PC-3 (cell line): Measurements from ENCODE around the gene PRR5L. TPM values are rescaled to one million over a fixed set of nuclear protein-coding genes. Genes with fewer than 3 reads are reported as not detected.

Experiments
- ATAC-seq: fragments of 200-7000 bp; cut with Tn5 transposase; 2 replicates; pipeline ENCODE4 v1.9.1; 2020; ENCODE audit warnings: mild to moderate bottlenecking, moderate library complexity
- BruUV-seq: library from RNA; stranded (reverse); fragments of 400-500 nt; replicated peaks from 2 replicates; lab custom pipeline; 2021; lab: Mats Ljungman, UMichigan
- CTCF ChIA-PET: fragments of 300-600 bp; sonication (Branson Sonifier 250); formaldehyde crosslinking; loops from one replicate; lab custom pipeline; 2022; ENCODE audit warnings: antibody characterized with exemption; lab: Charles Lee
- POLR2A ChIA-PET: fragments of 300-600 bp; sonication (Branson Sonifier 250); formaldehyde crosslinking; loops from one replicate; lab custom pipeline; 2022; ENCODE audit warnings: antibody characterized with exemption; ENCODE audit not compliant: unreplicated experiment; lab: Charles Lee
- DNase-seq: peaks from one replicate; pipeline ENCODE4 v3.0.0-alpha.2; 2015
- H2AFZ ChIP-seq: fragments of 300-600 bp; sonication (generic); 2 replicates; pipeline ENCODE4 v1.6.0; 2016; ENCODE audit warnings: antibody characterized with exemption, low read length
- H3F3A ChIP-seq: fragments of 300-600 bp; sonication (generic); one replicate; pipeline ENCODE4 v1.6.0; 2017; ENCODE audit warnings: antibody characterized with exemption, low read length, control low read depth, mild to moderate bottlenecking; ENCODE audit not compliant: unreplicated experiment
- H3K27ac ChIP-seq: fragments of 300-600 bp; sonication (generic); 2 replicates; pipeline ENCODE4 v1.5.1; 2016; ENCODE audit warnings: mild to moderate bottlenecking, low read length
- H3K27me3 ChIP-seq: fragments of 300-600 bp; sonication (generic); 2 replicates; pipeline ENCODE4 v1.6.1; 2016; ENCODE audit warnings: low read length, mixed read lengths
- H3K36me3 ChIP-seq: fragments of 300-600 bp; sonication (generic); 2 replicates; pipeline ENCODE4 v1.6.1; 2016; ENCODE audit warnings: low read depth, mixed run types, low read length, mixed read lengths
- H3K4me1 ChIP-seq: fragments of 300-600 bp; sonication (generic); 2 replicates; pipeline ENCODE4 v1.5.1; 2016; ENCODE audit warnings: low read length; ENCODE audit not compliant: insufficient read depth
- H3K4me2 ChIP-seq: fragments of 300-600 bp; sonication (generic); 2 replicates; pipeline ENCODE4 v1.6.0; 2016; ENCODE audit warnings: low read length
- H3K4me3 ChIP-seq: fragments of 300-600 bp; sonication (generic); 2 replicates; pipeline ENCODE4 v1.5.1; 2016; ENCODE audit warnings: mild to moderate bottlenecking, low read length, mixed read lengths
- H3K79me2 ChIP-seq: fragments of 300-600 bp; sonication (generic); 2 replicates; pipeline ENCODE4 v1.6.1; 2017; ENCODE audit warnings: low read length, mixed read lengths
- H3K9ac ChIP-seq: fragments of 300-600 bp; sonication (generic); 2 replicates; pipeline ENCODE4 v1.6.0; 2016; ENCODE audit warnings: mild to moderate bottlenecking, low read length
- H3K9me2 ChIP-seq: fragments of 300-600 bp; sonication (generic); replicated peaks from 2 replicates; pipeline ENCODE4 v1.6.1; 2016; ENCODE audit warnings: mixed run types, low read length, mixed read lengths
- H3K9me3 ChIP-seq: fragments of 300-600 bp; sonication (generic); 2 replicates; pipeline ENCODE4 v1.6.1; 2016; ENCODE audit warnings: low read length, mixed read lengths
- H4K20me1 ChIP-seq: fragments of 300-600 bp; sonication (generic); 2 replicates; pipeline ENCODE4 v1.6.1; 2016; ENCODE audit warnings: low read length, mixed read lengths
- CTCF ChIP-seq: fragments of 300-600 bp; sonication (generic); conservative IDR thresholded peaks from 2 replicates; pipeline ENCODE4 v1.5.1; 2017; ENCODE audit warnings: antibody characterized with exemption, low read depth, mild to moderate bottlenecking, low read length
- EZH2 ChIP-seq: fragments of 300-600 bp; sonication (generic); IDR thresholded peaks from one replicate; pipeline ENCODE4 v1.6.1; 2017; ENCODE audit warnings: antibody characterized with exemption, mild to moderate bottlenecking, low read length; ENCODE audit not compliant: unreplicated experiment
- EZH2phosphoT487 ChIP-seq: fragments of 300-600 bp; sonication (generic); IDR thresholded peaks from 2 replicates; pipeline ENCODE4 v1.6.1; 2018; ENCODE audit warnings: mild to moderate bottlenecking, antibody characterized with exemption, low read length, borderline replicate concordance
- intact Hi-C: fragments of 100-400 bp; cut with micrococcal nuclease; formaldehyde crosslinking; loops from 2 replicates; pipeline ENCODE4 v1.9.0; 2023
- total RNA-seq: library from RNA; depleted of rRNA; stranded (reverse); fragments of >200 nt; gene quantifications from 2 replicates; pipeline ENCODE4 v1.2.3, GENCODE V29; 2014

PRR5L gene
- total RNA-seq, 1 experiment from 2014 or later, result 4.7 TPM

- Histone ChIP-seq H3K4me3 (no peak overlapping the region), H4K20me1 (no peaks in the 10 kb centered on the region), H3F3A (no peaks in the 10 kb centered on the region), H3K27ac (no peak overlapping the region), H3K27me3 (no peaks in the 10 kb centered on the region), H3K4me2 (no peak overlapping the region), H2AFZ (no peak overlapping the region), H3K36me3 (peaks cover 27% of the 10 kb centered on the region), H3K9ac (no peak overlapping the region), H3K79me2 (no peaks in the 10 kb centered on the region), H3K4me1 (no peaks in the 10 kb centered on the region), H3K9me3 (no peaks in the 10 kb centered on the region), H3K9me2 (no peaks in the 10 kb centered on the region)
- ChIA-PET POLR2A (no interaction called here), CTCF (interaction anchor here (0.8 to 1.4 kb wide), 6 partner anchors 8 to 201 kb away, joined by 5 to 17 read pairs (median 8); partner anchors contain the start of gene TRAF6)
- no peak for DNase-seq
- peak; percentile 11; the same call in 1 of the 2 replicates for ATAC-seq
- TF ChIP-seq EZH2phosphoT487 (no peak), CTCF (no peak), EZH2 (no peak)
- intact Hi-C loops, result loop anchor here (5.0 kb wide), 1 partner anchor 201 kb away; no protein-coding TSS in a partner anchor
- no TSS peak for BruUV-seq
Observed at GRCh38 chr11:36493332-36493731, 197.2 kb downstream of the PRR5L start.

DNA sequence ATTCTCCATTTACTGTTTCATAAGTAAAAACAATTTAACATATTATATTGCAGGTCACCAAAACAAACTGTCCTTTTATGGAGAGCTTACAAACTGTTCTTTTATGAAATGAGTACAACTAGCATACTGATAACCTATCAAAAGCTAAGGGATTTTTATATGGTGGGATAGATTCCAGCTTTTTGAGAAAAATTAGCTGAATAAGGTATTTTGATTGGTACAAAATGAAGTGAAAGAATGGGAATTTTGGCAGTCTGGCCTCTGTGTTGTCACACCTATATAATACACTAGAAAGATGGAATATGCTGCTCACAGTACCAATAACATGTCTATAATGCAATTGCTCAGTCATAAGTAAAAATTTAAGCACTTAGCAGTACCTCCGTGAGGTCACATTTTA, 202.6 kb downstream of the PRR5L start:
- no peaks in the 10 kb centered on the region for H3F3A ChIP-seq
- H2AFZ ChIP-seq, result no peak overlapping the region
- H3K4me2 ChIP-seq, result no peak overlapping the region
- POLR2A ChIA-PET, result no interaction called here
- DNase-seq, result no peak
- no peak overlapping the region for H3K27ac ChIP-seq
- BruUV-seq, result no TSS peak
- no peak overlapping the region for H3K4me3 ChIP-seq
- no peak for TF ChIP-seq EZH2phosphoT487
- TF ChIP-seq CTCF, result no peak
- TF ChIP-seq EZH2, result no peak
- CTCF ChIA-PET, result no interaction called here
- H4K20me1 ChIP-seq, result no peaks in the 10 kb centered on the region
- peaks cover 7% of the 10 kb centered on the region for H3K79me2 ChIP-seq
- H3K9ac ChIP-seq, result no peak overlapping the region
- no peaks in the 10 kb centered on the region for H3K9me3 ChIP-seq
- H3K9me2 ChIP-seq, result no peaks in the 10 kb centered on the region
- peaks cover 17% of the 10 kb centered on the region for H3K4me1 ChIP-seq
- intact Hi-C loops, result no loop called here
- peaks cover 20% of the 10 kb centered on the region for H3K36me3 ChIP-seq
- no peaks in the 10 kb centered on the region for H3K27me3 ChIP-seq
- no peak for ATAC-seq

DNA sequence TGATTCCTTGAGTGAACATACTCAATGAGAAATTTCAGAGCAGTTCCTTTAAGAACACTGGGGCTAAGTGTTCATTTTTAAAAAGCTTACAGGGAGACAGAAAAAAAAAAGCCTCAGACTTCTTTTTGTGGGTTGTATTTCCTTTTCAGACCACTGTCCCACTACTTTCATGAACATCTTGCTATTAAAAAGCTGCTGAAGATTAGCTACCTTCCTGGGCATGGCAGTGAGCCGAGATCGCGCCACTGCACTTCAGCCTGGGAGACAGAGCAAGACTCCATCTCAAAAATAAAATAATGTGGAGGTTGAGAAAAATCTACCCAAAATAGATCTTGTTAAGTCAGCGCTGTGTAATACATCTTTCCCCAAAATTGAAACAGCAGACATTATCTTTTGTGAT, 203.2 kb downstream of the PRR5L start:
- Histone ChIP-seq H3K4me3 (no peak overlapping the region), H3K27ac (no peak overlapping the region), H3K27me3 (no peaks in the 10 kb centered on the region), H3K79me2 (peaks cover 13% of the 10 kb centered on the region), H3K9me3 (no peaks in the 10 kb centered on the region), H3K9ac (no peak overlapping the region), H3K4me1 (peaks cover 17% of the 10 kb centered on the region), H2AFZ (no peak overlapping the region), H3K36me3 (peaks cover 20% of the 10 kb centered on the region), H3K9me2 (no peaks in the 10 kb centered on the region), H4K20me1 (no peaks in the 10 kb centered on the region), H3K4me2 (no peak overlapping the region), H3F3A (no peaks in the 10 kb centered on the region)
- TF ChIP-seq CTCF, result no peak
- no peak for TF ChIP-seq EZH2phosphoT487
- no peak for TF ChIP-seq EZH2
- ChIA-PET POLR2A (no interaction called here), CTCF (no interaction called here)
- ATAC-seq, result no peak
- DNase-seq, result no peak
- intact Hi-C loops, result no loop called here
- BruUV-seq, result no TSS peak
